GM08714 (cell line): ENCODE measurements around the gene PPP2CA.

ENCODE experiments used
- H3K4me3 ChIP-seq: fragments of 200-500 bp; sonication (Bioruptor generic); 2 replicates; pipeline ENCODE4 v1.5.1; 2014; ENCODE audit warnings: mild to moderate bottlenecking, low read length, inconsistent platforms
- ZNF274 ChIP-seq: IDR thresholded peaks from 2 replicates; pipeline ENCODE4 v1.6.1; 2012; ENCODE audit warnings: mild to moderate bottlenecking, low read depth, low read length

The PPP2CA gene

GRCh38 chr5:134249469-134250379 is 23.9 kb upstream of the PPP2CA start:
- H3K4me3 ChIP-seq = no peak overlapping the region
- no peak for TF ChIP-seq ZNF274

DNA sequence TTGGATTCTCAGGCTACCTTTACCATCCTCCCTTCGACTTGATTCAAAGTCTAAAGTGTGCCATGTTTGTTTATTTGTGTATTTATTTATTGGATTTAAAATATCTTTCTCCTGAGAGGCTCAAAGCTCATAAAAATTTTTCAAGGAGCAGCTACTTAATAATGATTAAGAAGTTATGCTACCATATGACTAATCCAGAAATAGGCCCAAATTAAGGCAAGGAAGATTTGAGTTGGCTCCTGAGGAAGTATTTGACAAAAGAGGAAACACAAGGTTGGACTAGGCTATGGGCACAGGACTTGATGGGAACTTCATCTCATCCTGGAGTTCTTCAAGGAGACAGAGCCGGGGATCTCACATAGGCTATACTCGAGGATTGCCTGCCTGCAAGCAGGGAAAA is 22.4 kb upstream of the PPP2CA start:
- no peak overlapping the region for H3K4me3 ChIP-seq
- TF ChIP-seq ZNF274 = no peak

DNA sequence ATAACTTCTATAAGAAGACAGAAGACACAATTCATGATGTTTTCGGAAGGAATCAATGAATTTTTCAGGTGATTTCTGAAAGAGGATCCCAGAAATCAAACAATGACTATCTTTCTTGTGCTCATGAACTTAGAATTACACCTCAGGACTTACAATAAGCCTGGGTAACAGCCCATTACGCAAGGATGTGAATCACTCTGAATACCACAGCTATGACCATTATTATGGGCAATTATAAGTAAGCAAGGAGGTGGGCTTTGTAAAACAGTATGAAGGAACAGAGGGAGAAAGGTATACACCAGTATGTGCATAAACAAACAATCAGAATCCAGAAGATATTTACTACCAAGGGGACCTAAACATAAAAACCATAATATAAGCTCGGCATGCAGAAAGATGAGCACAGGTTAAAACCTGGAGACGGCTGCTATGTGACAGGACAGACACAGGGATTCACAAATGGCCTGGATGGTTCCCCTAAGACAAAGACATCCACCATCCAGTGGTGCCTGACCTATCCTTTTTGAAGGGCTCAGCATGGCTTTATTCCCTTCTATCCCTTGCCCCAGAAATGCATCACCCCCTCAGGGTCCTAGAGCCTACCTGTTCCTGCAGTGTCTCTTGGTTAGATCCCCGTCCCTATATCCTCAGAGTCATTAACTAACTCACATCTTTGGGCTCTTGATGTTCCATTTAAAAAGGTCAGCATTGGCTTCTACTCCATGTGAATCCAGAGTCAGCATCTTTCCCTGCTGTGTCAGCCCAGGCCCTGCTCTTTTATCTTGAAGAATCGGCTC is 21.8 kb upstream of the PPP2CA start:
- no peak for TF ChIP-seq ZNF274
- no peak overlapping the region for H3K4me3 ChIP-seq

GRCh38 chr5:134246771-134247427 is 21.0 kb upstream of the PPP2CA start:
- H3K4me3 ChIP-seq = no peak overlapping the region
- no peak for TF ChIP-seq ZNF274

GRCh38 chr5:134245692-134246091 is 19.8 kb upstream of the PPP2CA start:
- H3K4me3 ChIP-seq = no peak overlapping the region
- TF ChIP-seq ZNF274 = no peak

DNA sequence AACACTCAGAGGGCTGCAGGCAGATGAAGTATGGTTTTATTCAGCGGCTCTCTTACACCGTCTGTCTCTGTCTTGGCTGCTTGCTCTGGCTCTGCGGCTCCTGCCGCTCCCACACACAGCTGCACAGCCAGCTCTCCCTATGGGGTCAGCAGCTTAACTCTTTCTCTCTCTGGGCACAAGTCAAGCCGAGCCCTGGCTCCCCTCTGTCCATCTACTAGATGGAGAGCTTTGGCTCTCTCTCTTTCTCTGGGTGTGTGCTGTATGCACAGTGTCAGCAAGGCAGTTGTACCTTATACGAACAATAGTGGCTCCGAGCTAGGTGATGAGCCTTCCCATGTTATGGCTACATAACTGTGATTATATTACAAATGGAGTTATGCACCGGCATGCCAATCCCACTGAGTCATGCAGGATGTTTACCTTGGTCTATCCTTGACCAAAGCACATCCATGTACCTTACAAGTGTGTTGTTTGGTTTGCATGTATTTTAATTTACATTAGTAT is 19.3 kb upstream of the PPP2CA start:
- no peak for TF ChIP-seq ZNF274
- H3K4me3 ChIP-seq = no peak overlapping the region

- TF ChIP-seq ZNF274 = no peak
- no peak overlapping the region for H3K4me3 ChIP-seq
Observed at GRCh38 chr5:134242146-134242545, 16.3 kb upstream of the PPP2CA start.

- no peak for TF ChIP-seq ZNF274
- no peak overlapping the region for H3K4me3 ChIP-seq
Observed at GRCh38 chr5:134240421-134240962, 14.6 kb upstream of the PPP2CA start.

DNA sequence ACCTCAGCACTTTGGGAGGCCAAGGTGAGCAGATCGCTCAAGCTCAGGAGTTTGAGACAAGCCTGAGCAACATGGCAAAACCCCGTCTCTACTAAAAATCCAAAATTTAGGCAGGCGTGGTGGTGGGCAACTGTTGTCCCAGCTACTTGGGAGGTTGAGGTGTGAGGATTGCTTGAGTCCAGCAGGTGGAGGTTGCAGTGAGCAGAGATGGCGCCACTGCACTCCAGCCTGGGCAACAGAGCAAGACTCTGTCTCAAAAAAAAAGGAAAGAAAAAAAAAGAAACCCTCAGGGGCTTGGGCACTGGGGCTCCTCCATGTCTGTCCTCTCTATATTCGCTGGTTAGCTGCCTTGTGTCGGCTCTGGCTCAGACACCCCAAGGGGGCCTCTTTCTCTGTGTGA is 10.9 kb upstream of the PPP2CA start:
- TF ChIP-seq ZNF274 = no peak
- no peak overlapping the region for H3K4me3 ChIP-seq

GRCh38 chr5:134236318-134236717 is 10.4 kb upstream of the PPP2CA start:
- no peak for TF ChIP-seq ZNF274
- H3K4me3 ChIP-seq = no peak overlapping the region

GRCh38 chr5:134228624-134229023 is 2.8 kb upstream of the PPP2CA start:
- no peak for TF ChIP-seq ZNF274
- H3K4me3 ChIP-seq = no peak overlapping the region

- no peak overlapping the region for H3K4me3 ChIP-seq
- TF ChIP-seq ZNF274 = no peak
Observed at GRCh38 chr5:134227776-134228175, 1.9 kb upstream of the PPP2CA start.

GRCh38 chr5:134227259-134227658 is 1.4 kb upstream of the PPP2CA start:
- no peak for TF ChIP-seq ZNF274
- H3K4me3 ChIP-seq = peak overlapping the region; percentile 99; the same call in 1 of the 2 replicates
